22Rv1 (cell line): ENCODE results near the gene STK38L.

Experiments
- ZFX ChIP-seq: fragments of 450-650 bp; IDR thresholded peaks from 2 replicates; pipeline ENCODE4 v1.6.1; 2017; ENCODE audit warnings: antibody characterized with exemption, borderline replicate concordance
- TF ChIP-seq, protein P1 (sequence below): fragments of 450-650 bp; IDR thresholded peaks from 2 replicates; pipeline ENCODE4 v1.5.1; 2017; ENCODE audit warnings: mild to moderate bottlenecking

DNA sequence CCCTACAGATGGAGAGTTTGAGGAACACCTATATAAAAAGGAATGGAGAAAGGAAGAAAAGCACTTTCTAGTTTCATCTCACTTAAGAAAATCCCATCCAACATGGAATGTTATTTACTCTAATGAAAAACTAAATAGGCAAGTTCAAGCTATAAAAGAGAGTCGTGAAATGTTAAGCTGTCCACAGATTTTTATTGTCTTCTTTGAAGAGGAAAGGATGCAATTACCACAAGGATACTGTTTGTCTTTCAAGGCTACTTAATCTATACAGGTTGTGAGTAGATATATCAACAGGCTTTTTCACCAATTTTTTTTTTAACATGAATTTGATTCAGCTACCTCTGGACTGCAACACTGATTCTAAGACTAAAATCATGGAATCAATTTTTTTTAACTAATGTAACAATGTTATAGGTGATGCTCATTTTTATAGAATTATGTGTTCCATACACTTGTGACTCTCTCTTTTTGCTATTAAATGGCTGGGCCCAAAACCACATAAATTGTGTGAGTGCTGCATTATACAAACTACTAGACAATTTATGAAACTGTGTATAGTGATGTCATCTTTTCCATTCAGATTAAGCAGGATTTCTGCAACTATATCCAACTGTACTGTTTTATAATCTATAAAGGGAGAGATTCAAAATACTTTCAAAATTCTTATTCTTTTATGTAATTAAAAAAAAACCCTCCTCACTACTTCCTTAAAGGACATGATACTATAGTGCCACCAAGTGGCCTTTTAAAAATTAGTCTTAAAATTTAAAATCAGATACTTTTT, 61.8 kb downstream of the STK38L start:
- TF ChIP-seq, protein P1, sequence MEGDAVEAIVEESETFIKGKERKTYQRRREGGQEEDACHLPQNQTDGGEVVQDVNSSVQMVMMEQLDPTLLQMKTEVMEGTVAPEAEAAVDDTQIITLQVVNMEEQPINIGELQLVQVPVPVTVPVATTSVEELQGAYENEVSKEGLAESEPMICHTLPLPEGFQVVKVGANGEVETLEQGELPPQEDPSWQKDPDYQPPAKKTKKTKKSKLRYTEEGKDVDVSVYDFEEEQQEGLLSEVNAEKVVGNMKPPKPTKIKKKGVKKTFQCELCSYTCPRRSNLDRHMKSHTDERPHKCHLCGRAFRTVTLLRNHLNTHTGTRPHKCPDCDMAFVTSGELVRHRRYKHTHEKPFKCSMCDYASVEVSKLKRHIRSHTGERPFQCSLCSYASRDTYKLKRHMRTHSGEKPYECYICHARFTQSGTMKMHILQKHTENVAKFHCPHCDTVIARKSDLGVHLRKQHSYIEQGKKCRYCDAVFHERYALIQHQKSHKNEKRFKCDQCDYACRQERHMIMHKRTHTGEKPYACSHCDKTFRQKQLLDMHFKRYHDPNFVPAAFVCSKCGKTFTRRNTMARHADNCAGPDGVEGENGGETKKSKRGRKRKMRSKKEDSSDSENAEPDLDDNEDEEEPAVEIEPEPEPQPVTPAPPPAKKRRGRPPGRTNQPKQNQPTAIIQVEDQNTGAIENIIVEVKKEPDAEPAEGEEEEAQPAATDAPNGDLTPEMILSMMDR: peak; percentile 89
- TF ChIP-seq ZFX: no peak
